ENCODE measurements around the gene SPATS1.

Gene SPATS1

GRCh38 chr6:44307217-44307616 lies 35.2 kb upstream of the SPATS1 start:
- no peak for DNase-seq (ENCODE audit: extremely low read depth, insufficient read length)
- Histone ChIP-seq H3K36me3 (ENCODE audit: control insufficient read depth, insufficient read depth, low read length) (peaks cover 48% of the 10 kb centered on the region), H3K4me3 (replicated peaks; ENCODE audit: low read depth, low read length) (no peak overlapping the region), H3K27me3 (replicated peaks; ENCODE audit: control insufficient read depth, insufficient read depth, low read length) (no peaks in the 10 kb centered on the region)
- no peak for TF ChIP-seq CTCF (IDR thresholded peaks at IDR 0.05; ENCODE audit: insufficient read depth, low read length, poor library complexity, severe bottlenecking)

GRCh38 chr6:44309092-44309491 lies 33.4 kb upstream of the SPATS1 start:
- TF ChIP-seq CTCF (IDR thresholded peaks at IDR 0.05; ENCODE audit: insufficient read depth, low read length, poor library complexity, severe bottlenecking) = no peak
- no peak for DNase-seq (ENCODE audit: extremely low read depth, insufficient read length)
- Histone ChIP-seq H3K4me3 (replicated peaks; ENCODE audit: low read depth, low read length) (no peak overlapping the region), H3K36me3 (ENCODE audit: control insufficient read depth, insufficient read depth, low read length) (peaks cover 32% of the 10 kb centered on the region), H3K27me3 (replicated peaks; ENCODE audit: control insufficient read depth, insufficient read depth, low read length) (no peaks in the 10 kb centered on the region)

- Histone ChIP-seq H3K27me3 (replicated peaks; ENCODE audit: control insufficient read depth, insufficient read depth, low read length) (no peaks in the 10 kb centered on the region), H3K4me3 (replicated peaks; ENCODE audit: low read depth, low read length) (no peak overlapping the region), H3K36me3 (ENCODE audit: control insufficient read depth, insufficient read depth, low read length) (peaks cover 28% of the 10 kb centered on the region)
- no peak for DNase-seq (ENCODE audit: extremely low read depth, insufficient read length)
- TF ChIP-seq CTCF (IDR thresholded peaks at IDR 0.05; ENCODE audit: insufficient read depth, low read length, poor library complexity, severe bottlenecking) = no peak
Observed at GRCh38 chr6:44309631-44310030, 32.8 kb upstream of the SPATS1 start.

- Histone ChIP-seq H3K4me3 (replicated peaks; ENCODE audit: low read depth, low read length) (no peak overlapping the region), H3K36me3 (ENCODE audit: control insufficient read depth, insufficient read depth, low read length) (peaks cover 23% of the 10 kb centered on the region), H3K27me3 (replicated peaks; ENCODE audit: control insufficient read depth, insufficient read depth, low read length) (no peaks in the 10 kb centered on the region)
- DNase-seq (ENCODE audit: extremely low read depth, insufficient read length) = no peak
- TF ChIP-seq CTCF (IDR thresholded peaks at IDR 0.05; ENCODE audit: insufficient read depth, low read length, poor library complexity, severe bottlenecking) = no peak
Observed at GRCh38 chr6:44310241-44310640, 32.2 kb upstream of the SPATS1 start.

GRCh38 chr6:44311304-44311703 lies 31.1 kb upstream of the SPATS1 start:
- no peak for DNase-seq (ENCODE audit: extremely low read depth, insufficient read length)
- peaks cover 23% of the 10 kb centered on the region for H3K36me3 ChIP-seq (ENCODE audit: control insufficient read depth, insufficient read depth, low read length)
- no peak overlapping the region for H3K4me3 ChIP-seq (replicated peaks; ENCODE audit: low read depth, low read length)
- no peak for TF ChIP-seq CTCF (IDR thresholded peaks at IDR 0.05; ENCODE audit: insufficient read depth, low read length, poor library complexity, severe bottlenecking)
- H3K27me3 ChIP-seq (replicated peaks; ENCODE audit: control insufficient read depth, insufficient read depth, low read length) = no peaks in the 10 kb centered on the region

GRCh38 chr6:44311767-44312166 lies 30.7 kb upstream of the SPATS1 start:
- DNase-seq (ENCODE audit: extremely low read depth, insufficient read length) = no peak
- Histone ChIP-seq H3K4me3 (replicated peaks; ENCODE audit: low read depth, low read length) (no peak overlapping the region), H3K27me3 (replicated peaks; ENCODE audit: control insufficient read depth, insufficient read depth, low read length) (no peaks in the 10 kb centered on the region), H3K36me3 (ENCODE audit: control insufficient read depth, insufficient read depth, low read length) (peaks cover 20% of the 10 kb centered on the region)
- no peak for TF ChIP-seq CTCF (IDR thresholded peaks at IDR 0.05; ENCODE audit: insufficient read depth, low read length, poor library complexity, severe bottlenecking)

Measured in GM06990 (cell line).